ENCODE data around the gene C3orf20. TPM values are rescaled to one million over a fixed set of nuclear protein-coding genes. Genes with fewer than 3 reads are reported as not detected.

The C3orf20 gene
- total RNA-seq, 1 experiment from 2014 or later: not detected

DNA sequence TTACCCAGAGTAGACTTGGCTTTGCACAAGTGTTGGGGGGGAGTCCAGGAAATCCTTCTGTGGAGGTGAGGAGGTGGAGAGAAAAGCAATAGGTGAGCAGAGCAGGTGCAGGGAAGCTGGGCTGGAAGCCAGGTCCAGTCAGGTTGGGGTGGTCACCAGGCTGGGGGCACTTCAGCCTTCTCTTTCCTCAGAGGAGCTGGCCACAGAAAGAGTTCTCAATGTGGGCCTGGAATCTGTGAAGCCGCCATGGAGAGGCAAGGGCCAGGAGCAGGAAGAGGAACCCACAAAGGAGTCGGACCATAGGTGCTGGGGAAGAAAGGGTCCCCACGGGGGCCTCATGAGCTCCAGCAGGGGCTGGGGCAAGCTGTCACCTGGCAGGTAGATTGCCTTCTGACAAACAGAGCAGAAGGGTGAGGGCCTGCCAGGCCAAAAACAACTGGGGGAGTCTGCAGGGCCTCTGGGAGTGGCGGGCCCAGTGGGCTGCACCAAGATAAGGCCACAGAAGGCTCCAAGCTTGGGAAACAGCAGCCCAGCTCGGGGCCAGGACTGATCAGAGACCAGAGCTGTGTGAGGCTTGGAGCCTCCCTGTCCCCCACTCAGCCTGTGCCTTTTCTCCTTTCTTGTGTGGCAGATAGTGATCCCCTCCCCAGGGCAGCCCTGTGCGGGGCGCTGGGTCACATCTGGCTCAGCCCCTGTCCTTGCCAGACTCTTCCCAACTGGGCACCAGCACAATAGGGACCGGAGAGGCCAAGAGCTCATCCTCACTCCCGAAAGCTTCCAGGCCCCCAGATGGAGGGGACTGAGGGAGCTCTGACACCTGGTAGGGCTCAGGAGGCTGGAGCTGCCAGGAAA lies 90.9 kb downstream of the C3orf20 start:
- no peak overlapping the region for H3K4me2 ChIP-seq (ENCODE audit: low read length)
- TF ChIP-seq EZH2 (IDR thresholded peaks at IDR 0.05; ENCODE audit: low read length, unreplicated experiment): no peak
- TF ChIP-seq EZH2phosphoT487 (IDR thresholded peaks at IDR 0.05; ENCODE audit: borderline replicate concordance, low read length): no peak
- BruUV-seq (replicated peaks): no TSS peak

DNA sequence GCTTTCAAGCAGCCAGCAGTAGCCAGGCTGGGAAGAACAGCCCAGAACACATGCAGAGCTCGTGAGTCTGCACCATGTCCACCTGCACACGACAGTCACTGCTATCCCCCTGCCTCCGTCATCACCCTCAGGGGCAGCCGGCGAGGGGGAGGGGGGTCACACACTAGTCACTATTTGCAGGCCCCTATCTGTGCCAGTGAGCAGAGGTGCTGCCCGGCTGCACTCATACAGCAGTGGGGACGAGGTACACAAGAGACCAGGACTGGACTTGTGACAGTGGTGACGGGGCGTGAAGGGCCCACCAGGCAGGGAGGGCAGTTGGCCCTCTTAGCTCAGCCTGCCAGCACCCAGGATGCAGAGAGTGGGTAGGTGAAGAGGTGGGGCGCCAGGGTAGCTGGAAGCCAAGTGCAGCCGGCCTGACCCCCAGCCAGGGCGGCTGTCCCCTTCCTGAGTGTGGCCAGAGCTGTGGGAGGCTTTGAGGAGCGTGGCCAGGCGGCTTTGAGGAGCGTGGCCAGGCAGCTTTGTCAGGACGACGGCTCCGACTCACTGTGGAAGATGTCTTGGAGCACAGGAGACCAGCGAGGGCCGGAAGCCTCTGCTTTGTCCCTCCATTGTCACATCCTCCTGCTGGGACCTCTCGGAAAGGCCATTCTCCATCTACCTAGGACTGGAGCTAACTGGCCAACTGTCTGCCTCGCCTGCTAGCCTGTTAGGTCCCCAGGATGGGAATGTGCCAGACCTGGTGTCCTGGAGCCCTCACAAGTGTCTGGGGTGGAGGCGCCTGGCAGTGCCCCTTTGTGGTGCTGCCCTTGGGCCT lies 91.7 kb downstream of the C3orf20 start:
- Histone ChIP-seq H3K9ac (ENCODE audit: low read length) (no peak overlapping the region), H3K4me2 (ENCODE audit: low read length) (no peak overlapping the region), H3F3A (ENCODE audit: low read length, unreplicated experiment) (no peaks in the 10 kb centered on the region), H3K4me1 (ENCODE audit: insufficient read depth, low read length) (no peaks in the 10 kb centered on the region), H4K20me1 (ENCODE audit: low read length) (no peaks in the 10 kb centered on the region), H2AFZ (ENCODE audit: low read length) (no peak overlapping the region), H3K4me3 (ENCODE audit: low read length) (no peak overlapping the region), H3K36me3 (ENCODE audit: low read depth, low read length) (no peaks in the 10 kb centered on the region), H3K27me3 (ENCODE audit: low read length) (no peaks in the 10 kb centered on the region), H3K9me3 (ENCODE audit: low read length) (no peaks in the 10 kb centered on the region), H3K79me2 (ENCODE audit: low read length) (no peaks in the 10 kb centered on the region), H3K9me2 (replicated peaks; ENCODE audit: low read length) (no peaks in the 10 kb centered on the region), H3K27ac (ENCODE audit: low read length) (no peak overlapping the region)
- intact Hi-C loops (cut with micrococcal nuclease): no loop called here
- ChIA-PET POLR2A (ENCODE audit: unreplicated experiment) (no interaction called here), CTCF (interaction anchor here (0.5 kb wide), 1 partner anchor 623 kb away, joined by 3 read pairs; no protein-coding TSS in a partner anchor)
- no peak for DNase-seq
- BruUV-seq (replicated peaks): no TSS peak
- ATAC-seq: no peak
- TF ChIP-seq, protein P1, sequence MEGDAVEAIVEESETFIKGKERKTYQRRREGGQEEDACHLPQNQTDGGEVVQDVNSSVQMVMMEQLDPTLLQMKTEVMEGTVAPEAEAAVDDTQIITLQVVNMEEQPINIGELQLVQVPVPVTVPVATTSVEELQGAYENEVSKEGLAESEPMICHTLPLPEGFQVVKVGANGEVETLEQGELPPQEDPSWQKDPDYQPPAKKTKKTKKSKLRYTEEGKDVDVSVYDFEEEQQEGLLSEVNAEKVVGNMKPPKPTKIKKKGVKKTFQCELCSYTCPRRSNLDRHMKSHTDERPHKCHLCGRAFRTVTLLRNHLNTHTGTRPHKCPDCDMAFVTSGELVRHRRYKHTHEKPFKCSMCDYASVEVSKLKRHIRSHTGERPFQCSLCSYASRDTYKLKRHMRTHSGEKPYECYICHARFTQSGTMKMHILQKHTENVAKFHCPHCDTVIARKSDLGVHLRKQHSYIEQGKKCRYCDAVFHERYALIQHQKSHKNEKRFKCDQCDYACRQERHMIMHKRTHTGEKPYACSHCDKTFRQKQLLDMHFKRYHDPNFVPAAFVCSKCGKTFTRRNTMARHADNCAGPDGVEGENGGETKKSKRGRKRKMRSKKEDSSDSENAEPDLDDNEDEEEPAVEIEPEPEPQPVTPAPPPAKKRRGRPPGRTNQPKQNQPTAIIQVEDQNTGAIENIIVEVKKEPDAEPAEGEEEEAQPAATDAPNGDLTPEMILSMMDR (conservative IDR thresholded peaks at IDR 0.05; ENCODE audit: low read depth, low read length): no peak
- TF ChIP-seq EZH2 (IDR thresholded peaks at IDR 0.05; ENCODE audit: low read length, unreplicated experiment): no peak
- TF ChIP-seq EZH2phosphoT487 (IDR thresholded peaks at IDR 0.05; ENCODE audit: borderline replicate concordance, low read length): no peak

More for the DNA sequence above, 90.9 kb downstream of the C3orf20 start:
- no peak for ATAC-seq
- ChIA-PET CTCF (interaction anchor here (0.5 kb wide), 1 partner anchor 622 kb away, joined by 3 read pairs; no protein-coding TSS in a partner anchor), POLR2A (ENCODE audit: unreplicated experiment) (no interaction called here)
- H3K36me3 ChIP-seq (ENCODE audit: low read depth, low read length): no peaks in the 10 kb centered on the region
- H3F3A ChIP-seq (ENCODE audit: low read length, unreplicated experiment): no peaks in the 10 kb centered on the region
- H2AFZ ChIP-seq (ENCODE audit: low read length): no peak overlapping the region
- no peaks in the 10 kb centered on the region for H3K9me3 ChIP-seq (ENCODE audit: low read length)
- H3K27me3 ChIP-seq (ENCODE audit: low read length): no peaks in the 10 kb centered on the region
- H3K9me2 ChIP-seq (replicated peaks; ENCODE audit: low read length): no peaks in the 10 kb centered on the region
- no peak overlapping the region for H3K4me3 ChIP-seq (ENCODE audit: low read length)
- H4K20me1 ChIP-seq (ENCODE audit: low read length): no peaks in the 10 kb centered on the region
- H3K9ac ChIP-seq (ENCODE audit: low read length): no peak overlapping the region
- intact Hi-C loops (cut with micrococcal nuclease): no loop called here
- no peaks in the 10 kb centered on the region for H3K79me2 ChIP-seq (ENCODE audit: low read length)
- H3K27ac ChIP-seq (ENCODE audit: low read length): no peak overlapping the region
- DNase-seq: no peak
- no peaks in the 10 kb centered on the region for H3K4me1 ChIP-seq (ENCODE audit: insufficient read depth, low read length)

DNA sequence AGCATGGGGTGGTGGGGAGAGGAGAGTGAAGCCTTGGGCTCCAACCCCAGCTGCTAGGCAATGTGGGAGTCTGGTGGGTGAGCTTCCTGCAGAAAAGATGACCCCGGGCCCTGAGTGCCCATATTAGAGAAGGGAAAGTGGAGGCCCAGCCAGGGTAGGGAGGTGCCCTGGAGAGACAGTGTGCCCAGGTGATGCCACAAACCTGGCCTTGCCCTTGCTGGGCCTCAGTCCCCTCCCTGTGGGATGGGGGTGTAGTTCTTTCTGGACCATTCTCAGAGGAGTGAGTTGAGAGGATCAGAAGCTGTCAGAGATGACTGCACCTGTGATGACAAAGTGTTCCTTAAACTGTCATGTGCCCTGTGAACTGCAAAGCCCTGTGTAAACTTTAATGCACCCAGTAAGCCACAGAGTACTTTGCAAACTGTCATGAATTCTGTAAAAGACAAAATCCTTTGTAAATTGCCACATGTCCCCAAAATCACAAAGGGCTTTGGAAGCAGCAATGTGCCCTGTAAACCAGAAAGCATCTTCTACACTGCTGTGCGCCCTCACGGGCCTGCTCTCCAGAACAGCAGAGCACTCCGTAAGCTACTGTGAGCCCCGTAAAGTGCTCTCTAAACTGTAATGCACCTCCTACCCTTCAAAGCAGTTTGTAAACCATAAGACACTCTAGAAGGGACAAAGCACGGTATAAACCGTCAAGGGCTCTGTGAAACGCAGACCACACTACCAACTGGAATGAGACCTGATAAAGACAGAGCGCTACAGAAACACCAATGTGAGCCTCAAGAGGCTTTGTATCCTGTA lies 92.5 kb downstream of the C3orf20 start:
- ATAC-seq: no peak
- Histone ChIP-seq H3F3A (ENCODE audit: low read length, unreplicated experiment) (no peaks in the 10 kb centered on the region), H3K4me1 (ENCODE audit: insufficient read depth, low read length) (no peaks in the 10 kb centered on the region), H3K9me3 (ENCODE audit: low read length) (no peaks in the 10 kb centered on the region), H3K9me2 (replicated peaks; ENCODE audit: low read length) (no peaks in the 10 kb centered on the region), H3K27ac (ENCODE audit: low read length) (no peak overlapping the region), H4K20me1 (ENCODE audit: low read length) (no peaks in the 10 kb centered on the region), H3K9ac (ENCODE audit: low read length) (no peak overlapping the region), H3K27me3 (ENCODE audit: low read length) (no peaks in the 10 kb centered on the region), H2AFZ (ENCODE audit: low read length) (no peak overlapping the region), H3K36me3 (ENCODE audit: low read depth, low read length) (no peaks in the 10 kb centered on the region), H3K4me2 (ENCODE audit: low read length) (no peak overlapping the region), H3K79me2 (ENCODE audit: low read length) (no peaks in the 10 kb centered on the region), H3K4me3 (ENCODE audit: low read length) (no peak overlapping the region)
- no peak for TF ChIP-seq EZH2 (IDR thresholded peaks at IDR 0.05; ENCODE audit: low read length, unreplicated experiment)
- TF ChIP-seq, protein P1 (conservative IDR thresholded peaks at IDR 0.05; ENCODE audit: low read depth, low read length): no peak
- no peak for TF ChIP-seq EZH2phosphoT487 (IDR thresholded peaks at IDR 0.05; ENCODE audit: borderline replicate concordance, low read length)
- DNase-seq: no peak
- ChIA-PET POLR2A (ENCODE audit: unreplicated experiment) (no interaction called here), CTCF (no interaction called here)
- intact Hi-C loops (cut with micrococcal nuclease): no loop called here
- BruUV-seq (replicated peaks): no TSS peak

Measured in PC-3 (cell line).